HCT116 (cell line): ENCODE data around the gene ZKSCAN2. TPM values are rescaled to one million over a fixed set of nuclear protein-coding genes. Genes with fewer than 3 reads are reported as not detected.

Source experiments
- ATAC-seq: fragments of 200-7000 bp; cut with Tn5 transposase; 2 replicates; pipeline ENCODE4 v1.9.1; 2020; ENCODE audit warnings: mild to moderate bottlenecking, moderate library complexity
- BruUV-seq: library from RNA; stranded (reverse); fragments of 400-500 nt; replicated peaks from 2 replicates; lab custom pipeline; 2021; lab: Mats Ljungman, UMichigan
- CTCF ChIA-PET: fragments of 300-600 bp; sonication (Branson Sonifier 250); formaldehyde crosslinking; loops from one replicate; lab custom pipeline; 2021; ENCODE audit warnings: antibody characterized with exemption; lab: Charles Lee
- POLR2A ChIA-PET: fragments of 300-600, 350-600 bp; sonication (Branson Sonifier 250); formaldehyde crosslinking; loops from one replicate; lab custom pipeline; 2021; ENCODE audit warnings: antibody characterized with exemption; lab: Charles Lee
- RAD21 ChIA-PET, 2 experiments: fragments of 300-600 bp; sonication (Branson Sonifier 250); formaldehyde crosslinking; loops; one replicate each; lab custom pipeline; 2023; ENCODE audit warnings: low total read pairs in 2 of 2; ENCODE audit not compliant: uncharacterized antibody in 2 of 2, unreplicated experiment in 2 of 2, low non-redundant PET in 1 of 2; lab: Charles Lee
- DNase-seq: peaks from one replicate; pipeline ENCODE4 v3.0.0-alpha.2; 2010; ENCODE audit warnings: low read depth, low spot score
- H2AFZ ChIP-seq: fragments of 200-600 bp; shearing (Covaris generic), sonication (generic); 2 replicates; pipeline ENCODE4 v1.6.1; 2017; ENCODE audit warnings: low read depth, mixed run types, mixed read lengths, antibody characterized with exemption, low read length; ENCODE audit not compliant: poor library complexity, severe bottlenecking
- H3K27ac ChIP-seq: 2 replicates; pipeline ENCODE4 v1.5.1; 2012; ENCODE audit warnings: low read depth, low read length
- H3K27me3 ChIP-seq: fragments of 200-600 bp; sonication (generic); 2 replicates; pipeline ENCODE4 v1.6.1; 2016; ENCODE audit warnings: mixed run types, low read length, mixed read lengths; ENCODE audit not compliant: insufficient read depth
- H3K36me3 ChIP-seq, 2 experiments: fragments of 200-500 bp in 1 of 2; fragments of 200-600 bp in 1 of 2; sonication (Bioruptor generic) in 1 of 2; sonication (generic) in 1 of 2; 2 replicates each; pipeline versions ENCODE4 v1.5.1 to v1.6.1; 2014 to 2016; ENCODE audit warnings: low read length in 2 of 2, inconsistent platforms in 1 of 2, mixed read lengths in 1 of 2, mixed run types in 1 of 2; ENCODE audit not compliant: insufficient read depth in 2 of 2, control insufficient read depth in 1 of 2
- H3K4me1 ChIP-seq, 2 experiments: fragments of 200-600 bp in 1 of 2; sonication (generic) in 1 of 2; 2 replicates each; pipeline versions ENCODE4 v1.5.1 to v1.6.1; 2012 to 2017; ENCODE audit warnings: low read length in 2 of 2, inconsistent platforms in 1 of 2, mild to moderate bottlenecking in 1 of 2, mixed read lengths in 1 of 2, mixed run types in 1 of 2, moderate library complexity in 1 of 2; ENCODE audit not compliant: insufficient read depth in 2 of 2, control insufficient read depth in 1 of 2
- H3K4me2 ChIP-seq: fragments of 200-600 bp; sonication (generic); 2 replicates; pipeline ENCODE4 v1.6.1; 2017; ENCODE audit warnings: mixed run types, low read length, mixed read lengths
- H3K4me3 ChIP-seq, 2 experiments: fragments of 200-600 bp in 1 of 2; sonication (generic) in 1 of 2; replicated peaks in 1 of 2; 2 replicates each; pipeline ENCODE4 v1.5.1; 2011 to 2016; ENCODE audit warnings: low read length in 2 of 2, control low read depth in 1 of 2, low read depth in 1 of 2, mild to moderate bottlenecking in 1 of 2, mixed read lengths in 1 of 2, mixed run types in 1 of 2
- H3K79me2 ChIP-seq: fragments of 200-600 bp; sonication (generic); 2 replicates; pipeline ENCODE4 v1.6.1; 2017; ENCODE audit warnings: mild to moderate bottlenecking, mixed run types, low read length, moderate library complexity, mixed read lengths; ENCODE audit not compliant: insufficient read depth
- H3K9ac ChIP-seq: fragments of 200-600 bp; sonication (generic); 2 replicates; pipeline ENCODE4 v1.6.1; 2016; ENCODE audit warnings: low read length, mixed read lengths
- H3K9me2 ChIP-seq: fragments of 200-600 bp; sonication (generic), shearing (Covaris generic); 2 replicates; pipeline ENCODE4 v1.6.1; 2017; ENCODE audit warnings: mixed run types, mild to moderate bottlenecking, moderate library complexity; ENCODE audit not compliant: insufficient read depth
- H3K9me3 ChIP-seq, 2 experiments: fragments of 200-500 bp in 1 of 2; fragments of 200-600 bp in 1 of 2; sonication (Bioruptor generic) in 1 of 2; sonication (generic) in 1 of 2; 2 replicates each; pipeline ENCODE4 v1.6.1; 2014 to 2017; ENCODE audit warnings: low read length in 2 of 2, mixed read lengths in 2 of 2, inconsistent platforms in 1 of 2, low read depth in 1 of 2, mild to moderate bottlenecking in 1 of 2, mixed run types in 1 of 2, moderate library complexity in 1 of 2; ENCODE audit not compliant: control insufficient read depth in 1 of 2, insufficient read depth in 1 of 2
- H4K20me1 ChIP-seq: fragments of 200-600 bp; sonication (generic), shearing (Covaris generic); 2 replicates; pipeline ENCODE4 v1.6.1; 2017; ENCODE audit warnings: mixed run types, mild to moderate bottlenecking, moderate library complexity; ENCODE audit not compliant: insufficient read depth
- CBX3 ChIP-seq: IDR thresholded peaks from 2 replicates; pipeline ENCODE4 v1.6.1; 2012; ENCODE audit warnings: low read depth
- CEBPB ChIP-seq: IDR thresholded peaks from 2 replicates; pipeline ENCODE4 v1.6.1; 2012; ENCODE audit warnings: low read depth
- ELF1 ChIP-seq: IDR thresholded peaks from 2 replicates; pipeline ENCODE4 v1.6.1; 2012; ENCODE audit warnings: low read depth, borderline replicate concordance
- EZH2 ChIP-seq: fragments of 200-600 bp; sonication (generic); IDR thresholded peaks from 2 replicates; pipeline ENCODE4 v1.6.1; 2017; ENCODE audit warnings: antibody characterized with exemption, mixed run types
- EZH2phosphoT487 ChIP-seq: fragments of 200-600 bp; IDR thresholded peaks from 2 replicates; pipeline ENCODE4 v1.6.1; 2018; ENCODE audit warnings: antibody characterized with exemption, borderline replicate concordance
- FOSL1 ChIP-seq: IDR thresholded peaks from 2 replicates; pipeline ENCODE4 v1.6.1; 2012; ENCODE audit warnings: low read depth
- JUND ChIP-seq: IDR thresholded peaks from 2 replicates; pipeline ENCODE4 v1.6.1; 2012
- POLR2AphosphoS5 ChIP-seq: IDR thresholded peaks from 2 replicates; pipeline ENCODE4 v1.6.1; 2011; ENCODE audit warnings: mild to moderate bottlenecking, low read depth, low read length, moderate library complexity
- SIN3A ChIP-seq: IDR thresholded peaks from 2 replicates; pipeline ENCODE4 v1.6.1; 2012; ENCODE audit warnings: low read depth
- SP1 ChIP-seq: IDR thresholded peaks from 2 replicates; pipeline ENCODE4 v1.6.1; 2012; ENCODE audit warnings: low read depth
- TCF7L2 ChIP-seq: IDR thresholded peaks from 2 replicates; pipeline ENCODE4 v1.7.0; 2011; ENCODE audit warnings: borderline replicate concordance, inconsistent platforms; ENCODE audit not compliant: insufficient read depth, insufficient read length; ENCODE audit errors: extremely low read depth
- YY1 ChIP-seq: IDR thresholded peaks from 2 replicates; pipeline ENCODE4 v1.6.1; 2011; ENCODE audit warnings: low read length, low read depth, moderate library complexity, mild to moderate bottlenecking; ENCODE audit not compliant: insufficient replicate concordance; ENCODE audit errors: extremely low read depth
- ZFX ChIP-seq: fragments of 450-650 bp; IDR thresholded peaks from 2 replicates; pipeline ENCODE4 v1.6.1; 2017
- ZNF274 ChIP-seq: fragments of 200-500 bp; sonication (Bioruptor generic); IDR thresholded peaks from 2 replicates; pipeline ENCODE4 v1.6.1; 2014; ENCODE audit warnings: mild to moderate bottlenecking, low read depth, low read length, inconsistent platforms
- intact Hi-C: fragments of 100-400 bp; cut with micrococcal nuclease; formaldehyde crosslinking; loops from 2 replicates; pipeline ENCODE4 v1.10.0; 2022
- total RNA-seq: library from RNA; stranded (reverse); gene quantifications from one replicate; pipeline ENCODE4 v1.2.1, GENCODE V29; 2021; ENCODE audit not compliant: unreplicated experiment
- TF ChIP-seq, protein P1 (sequence below): IDR thresholded peaks from 2 replicates; pipeline ENCODE4 v1.6.1; 2012
- TF ChIP-seq, protein P2 (sequence below), 3 experiments: fragments of 200-600 bp in 1 of 3; sonication (generic) in 1 of 3; IDR thresholded peaks in 2 of 3; conservative IDR thresholded peaks in 1 of 3; 2 replicates each; pipeline ENCODE4 v1.5.1; 2012 to 2017; ENCODE audit warnings: low read depth in 2 of 3, low read length in 2 of 3, antibody characterized with exemption in 1 of 3, borderline replicate concordance in 1 of 3, control low read depth in 1 of 3, mild to moderate bottlenecking in 1 of 3, mixed read lengths in 1 of 3, mixed run types in 1 of 3, moderate library complexity in 1 of 3; ENCODE audit not compliant: insufficient read depth in 1 of 3
- TF ChIP-seq, protein P3 (sequence below): IDR thresholded peaks from 2 replicates; pipeline ENCODE4 v1.6.1; 2011; ENCODE audit warnings: mild to moderate bottlenecking, low read length, moderate library complexity; ENCODE audit not compliant: insufficient replicate concordance; ENCODE audit errors: extremely low read depth

The ZKSCAN2 gene
- total RNA-seq, 1 experiment from 2014 or later: 12.3 TPM

DNA sequence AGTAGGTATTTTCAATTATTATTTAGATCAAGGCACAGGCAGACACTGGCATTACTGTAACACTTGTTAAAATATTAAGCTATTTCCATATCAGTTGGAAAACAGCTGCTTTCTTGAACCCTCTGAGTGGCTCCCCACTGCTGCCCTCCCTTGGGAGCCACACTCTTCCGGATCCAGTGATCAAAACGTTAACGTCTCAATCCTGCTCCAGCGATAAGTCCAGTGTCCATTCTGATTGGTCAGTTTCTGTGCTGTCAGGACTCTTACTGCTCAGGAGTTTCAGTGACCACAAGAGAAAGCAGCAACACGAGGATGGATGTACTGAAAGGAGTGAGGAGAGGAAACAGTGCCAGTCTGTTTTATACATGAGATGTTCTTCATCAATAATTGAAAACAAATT, 13.8 kb upstream of the ZKSCAN2 start:
- Histone ChIP-seq H3K9me2 (no peaks in the 10 kb centered on the region), H3K4me1 (no peaks in the 10 kb centered on the region), H3K36me3 (no peaks in the 10 kb centered on the region), H3K27me3 (no peaks in the 10 kb centered on the region), H3K4me2 (no peak overlapping the region), H3K9ac (no peak overlapping the region), H3K27ac (no peak overlapping the region)
- POLR2A ChIA-PET: no interaction called here
- intact Hi-C loops: no loop called here
- DNase-seq: no peak
- CTCF ChIA-PET: interaction anchor here (1.0 to 1.6 kb wide), 2 partner anchors 9 to 46 kb away, joined by 3 to 4 read pairs; no protein-coding TSS in a partner anchor
- TF ChIP-seq SIN3A: no peak
- no peak for TF ChIP-seq FOSL1
- TF ChIP-seq, protein P1, sequence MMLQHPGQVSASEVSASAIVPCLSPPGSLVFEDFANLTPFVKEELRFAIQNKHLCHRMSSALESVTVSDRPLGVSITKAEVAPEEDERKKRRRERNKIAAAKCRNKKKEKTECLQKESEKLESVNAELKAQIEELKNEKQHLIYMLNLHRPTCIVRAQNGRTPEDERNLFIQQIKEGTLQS: no peak
- no peak for TF ChIP-seq CEBPB
- TF ChIP-seq, all 23 proteins: peak for 0
- H3K4me3 ChIP-seq: no peak overlapping the region
- no peaks in the 10 kb centered on the region for H3K79me2 ChIP-seq
- H4K20me1 ChIP-seq: no peaks in the 10 kb centered on the region
- no TSS peak for BruUV-seq
- H3K9me3 ChIP-seq: no peaks in the 10 kb centered on the region
- H2AFZ ChIP-seq: no peak overlapping the region
- ATAC-seq: no peak
- RAD21 ChIA-PET: no interaction called here

DNA sequence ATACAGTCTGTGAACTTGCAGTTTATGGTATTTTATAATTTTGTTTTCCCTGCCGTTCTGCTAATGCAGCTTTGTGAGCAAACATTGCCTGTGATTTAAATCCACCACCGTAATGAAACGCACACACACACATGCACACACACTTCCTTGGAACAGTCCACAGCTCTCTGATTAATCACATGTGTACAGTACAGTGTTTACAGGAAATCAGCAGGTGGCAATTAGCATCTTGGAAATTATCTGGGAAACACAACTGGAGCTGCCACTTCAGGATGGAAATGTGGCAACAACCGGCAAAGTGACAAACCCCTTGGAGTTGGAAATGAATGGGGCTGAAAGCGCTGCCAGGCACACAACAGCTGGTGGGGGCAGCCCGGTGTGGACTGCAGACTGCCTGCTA, 12.9 kb upstream of the ZKSCAN2 start:
- no peaks in the 10 kb centered on the region for H4K20me1 ChIP-seq
- ATAC-seq: no peak
- ChIA-PET CTCF (interaction anchor here (1.6 kb wide), 1 partner anchor 45 kb away, joined by 4 read pairs; no protein-coding TSS in a partner anchor), RAD21 (no interaction called here), POLR2A (no interaction called here)
- H3K27me3 ChIP-seq: no peaks in the 10 kb centered on the region
- TF ChIP-seq ZNF274 (no peak), YY1 (no peak), EZH2phosphoT487 (no peak), SP1 (no peak), JUND (no peak), CEBPB (no peak), ZFX (no peak), POLR2AphosphoS5 (no peak), EZH2 (no peak), TCF7L2 (no peak), ELF1 (no peak), CBX3 (no peak)
- TF ChIP-seq, protein P2, sequence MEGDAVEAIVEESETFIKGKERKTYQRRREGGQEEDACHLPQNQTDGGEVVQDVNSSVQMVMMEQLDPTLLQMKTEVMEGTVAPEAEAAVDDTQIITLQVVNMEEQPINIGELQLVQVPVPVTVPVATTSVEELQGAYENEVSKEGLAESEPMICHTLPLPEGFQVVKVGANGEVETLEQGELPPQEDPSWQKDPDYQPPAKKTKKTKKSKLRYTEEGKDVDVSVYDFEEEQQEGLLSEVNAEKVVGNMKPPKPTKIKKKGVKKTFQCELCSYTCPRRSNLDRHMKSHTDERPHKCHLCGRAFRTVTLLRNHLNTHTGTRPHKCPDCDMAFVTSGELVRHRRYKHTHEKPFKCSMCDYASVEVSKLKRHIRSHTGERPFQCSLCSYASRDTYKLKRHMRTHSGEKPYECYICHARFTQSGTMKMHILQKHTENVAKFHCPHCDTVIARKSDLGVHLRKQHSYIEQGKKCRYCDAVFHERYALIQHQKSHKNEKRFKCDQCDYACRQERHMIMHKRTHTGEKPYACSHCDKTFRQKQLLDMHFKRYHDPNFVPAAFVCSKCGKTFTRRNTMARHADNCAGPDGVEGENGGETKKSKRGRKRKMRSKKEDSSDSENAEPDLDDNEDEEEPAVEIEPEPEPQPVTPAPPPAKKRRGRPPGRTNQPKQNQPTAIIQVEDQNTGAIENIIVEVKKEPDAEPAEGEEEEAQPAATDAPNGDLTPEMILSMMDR (IDR thresholded peaks at IDR 0.05 in 2 of 3, conservative IDR thresholded peaks at IDR 0.05 in 1 of 3; ENCODE audit: borderline replicate concordance in 1 of 3, insufficient read depth in 1 of 3, low read depth in 2 of 3, low read length in 2 of 3): no peak
- TF ChIP-seq, protein P3, sequence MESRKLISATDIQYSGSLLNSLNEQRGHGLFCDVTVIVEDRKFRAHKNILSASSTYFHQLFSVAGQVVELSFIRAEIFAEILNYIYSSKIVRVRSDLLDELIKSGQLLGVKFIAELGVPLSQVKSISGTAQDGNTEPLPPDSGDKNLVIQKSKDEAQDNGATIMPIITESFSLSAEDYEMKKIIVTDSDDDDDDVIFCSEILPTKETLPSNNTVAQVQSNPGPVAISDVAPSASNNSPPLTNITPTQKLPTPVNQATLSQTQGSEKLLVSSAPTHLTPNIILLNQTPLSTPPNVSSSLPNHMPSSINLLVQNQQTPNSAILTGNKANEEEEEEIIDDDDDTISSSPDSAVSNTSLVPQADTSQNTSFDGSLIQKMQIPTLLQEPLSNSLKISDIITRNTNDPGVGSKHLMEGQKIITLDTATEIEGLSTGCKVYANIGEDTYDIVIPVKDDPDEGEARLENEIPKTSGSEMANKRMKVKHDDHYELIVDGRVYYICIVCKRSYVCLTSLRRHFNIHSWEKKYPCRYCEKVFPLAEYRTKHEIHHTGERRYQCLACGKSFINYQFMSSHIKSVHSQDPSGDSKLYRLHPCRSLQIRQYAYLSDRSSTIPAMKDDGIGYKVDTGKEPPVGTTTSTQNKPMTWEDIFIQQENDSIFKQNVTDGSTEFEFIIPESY: no peak
- no peak overlapping the region for H3K4me2 ChIP-seq
- H3K4me1 ChIP-seq: no peaks in the 10 kb centered on the region
- H3K36me3 ChIP-seq: no peaks in the 10 kb centered on the region
- DNase-seq: no peak
- no peaks in the 10 kb centered on the region for H3K79me2 ChIP-seq
- intact Hi-C loops: no loop called here
- H3K4me3 ChIP-seq: no peak overlapping the region
- H3K27ac ChIP-seq: no peak overlapping the region
- BruUV-seq: no TSS peak
- no peaks in the 10 kb centered on the region for H3K9me3 ChIP-seq
- H3K9ac ChIP-seq: no peak overlapping the region
- no peak overlapping the region for H2AFZ ChIP-seq
- no peaks in the 10 kb centered on the region for H3K9me2 ChIP-seq
